IMR-90 (cell line): ENCODE data around the gene PPP1R14C. TPM values are rescaled to one million over a fixed set of nuclear protein-coding genes. Genes with fewer than 3 reads are reported as not detected.

Experiments
- ATAC-seq: fragments of 200-7000 bp; cut with Tn5 transposase; 2 replicates; pipeline ENCODE4 v1.9.1; 2020; ENCODE audit warnings: low read depth, mild to moderate bottlenecking, moderate library complexity
- BruUV-seq: library from RNA; stranded (reverse); fragments of 400-500 nt; replicated peaks from 2 replicates; lab custom pipeline; 2021; lab: Mats Ljungman, UMichigan
- CTCF ChIA-PET: fragments of 300-600 bp; formaldehyde crosslinking; extraction: SDS; loops from one replicate; lab custom pipeline; 2021; ENCODE audit warnings: antibody characterized with exemption; lab: Yijun Ruan, JAX
- POLR2A ChIA-PET: fragments of 300-600 bp; sonication (Branson Sonifier 250); formaldehyde crosslinking; loops from one replicate; lab custom pipeline; 2022; ENCODE audit warnings: antibody characterized with exemption; ENCODE audit not compliant: unreplicated experiment; lab: Charles Lee
- DNase-seq: peaks from one replicate; pipeline ENCODE4 v3.0.0; 2013
- H2AFZ ChIP-seq: replicated peaks from 2 replicates; pipeline ENCODE3; 2013; ENCODE audit warnings: low read length, mild to moderate bottlenecking; ENCODE audit not compliant: poor library complexity
- H2AK5ac ChIP-seq: 2 replicates; pipeline ENCODE4 v1.6.1; 2013; ENCODE audit warnings: low read depth, low read length, inconsistent platforms
- H2AK9ac ChIP-seq: replicated peaks from 2 replicates; pipeline ENCODE3; 2013; ENCODE audit warnings: mild to moderate bottlenecking, low read depth, low read length, moderate library complexity; ENCODE audit not compliant: poor library complexity
- H2BK120ac ChIP-seq: 2 replicates; pipeline ENCODE4 v1.6.1; 2013; ENCODE audit warnings: low read depth, low read length, inconsistent platforms
- H2BK15ac ChIP-seq: 3 replicates; pipeline ENCODE4 v1.6.1; 2013; ENCODE audit warnings: low read depth, low read length, inconsistent platforms
- H2BK20ac ChIP-seq: 2 replicates; pipeline ENCODE4 v1.6.1; 2013; ENCODE audit warnings: low read depth, mild to moderate bottlenecking, inconsistent platforms, low read length, moderate library complexity
- H2BK5ac ChIP-seq: 2 replicates; pipeline ENCODE4 v1.6.1; 2013; ENCODE audit warnings: mild to moderate bottlenecking, low read depth, low read length, inconsistent platforms; ENCODE audit not compliant: poor library complexity, severe bottlenecking
- H3K14ac ChIP-seq: replicated peaks from 2 replicates; pipeline ENCODE4 v1.6.1; 2013; ENCODE audit warnings: low read depth, low read length, inconsistent platforms
- H3K18ac ChIP-seq: 2 replicates; pipeline ENCODE4 v1.6.1; 2013; ENCODE audit warnings: low read depth, low read length, control low read depth
- H3K23ac ChIP-seq: 2 replicates; pipeline ENCODE4 v1.6.1; 2013; ENCODE audit warnings: low read depth, low read length, inconsistent platforms
- H3K27ac ChIP-seq: 2 replicates; pipeline ENCODE4 v1.5.1; 2013; ENCODE audit warnings: mild to moderate bottlenecking, control low read depth, low read length; ENCODE audit not compliant: insufficient read depth
- H3K27me3 ChIP-seq: 2 replicates; pipeline ENCODE4 v1.6.1; 2013; ENCODE audit warnings: low read length; ENCODE audit not compliant: control insufficient read depth, insufficient read depth
- H3K36me3 ChIP-seq: 2 replicates; pipeline ENCODE4 v1.6.1; 2013; ENCODE audit warnings: low read length, mixed read lengths; ENCODE audit not compliant: control insufficient read depth, insufficient read depth
- H3K4ac ChIP-seq: 2 replicates; pipeline ENCODE4 v1.6.1; 2013; ENCODE audit warnings: low read depth, low read length, inconsistent platforms
- H3K4me1 ChIP-seq: 2 replicates; pipeline ENCODE4 v1.6.1; 2013; ENCODE audit warnings: low read length, mixed read lengths; ENCODE audit not compliant: control insufficient read depth, insufficient read depth
- H3K4me2 ChIP-seq: 2 replicates; pipeline ENCODE4 v1.6.1; 2013; ENCODE audit warnings: low read depth, mild to moderate bottlenecking, control low read depth, low read length, moderate library complexity
- H3K4me3 ChIP-seq: 2 replicates; pipeline ENCODE4 v1.5.1; 2013; ENCODE audit warnings: low read depth, mild to moderate bottlenecking, control low read depth, low read length, moderate library complexity; ENCODE audit not compliant: insufficient read depth
- H3K56ac ChIP-seq: 2 replicates; pipeline ENCODE4 v1.6.1; 2013; ENCODE audit warnings: low read length, inconsistent platforms; ENCODE audit not compliant: insufficient read depth; ENCODE audit errors: extremely low read depth
- H3K79me1 ChIP-seq, 2 experiments: 2 replicates each; pipeline ENCODE4 v1.6.1; 2013; ENCODE audit warnings: low read length in 2 of 2, inconsistent platforms in 1 of 2, low read depth in 1 of 2
- H3K9ac ChIP-seq: 2 replicates; pipeline ENCODE4 v1.6.1; 2013; ENCODE audit warnings: low read depth, low read length, control low read depth
- H3K9me1 ChIP-seq: 2 replicates; pipeline ENCODE4 v1.6.1; 2013; ENCODE audit warnings: low read length, inconsistent platforms; ENCODE audit not compliant: insufficient read depth
- H3K9me3 ChIP-seq: 2 replicates; pipeline ENCODE4 v1.6.1; 2013; ENCODE audit warnings: low read length; ENCODE audit not compliant: control insufficient read depth, insufficient read depth
- H4K20me1 ChIP-seq: 2 replicates; pipeline ENCODE4 v1.6.1; 2013; ENCODE audit warnings: low read length, inconsistent platforms; ENCODE audit not compliant: insufficient read depth
- H4K5ac ChIP-seq: 2 replicates; pipeline ENCODE4 v1.6.1; 2013; ENCODE audit warnings: mild to moderate bottlenecking, low read depth, low read length, control low read depth
- H4K8ac ChIP-seq, 2 experiments: 2 replicates each; pipeline ENCODE4 v1.6.1; 2013; ENCODE audit warnings: low read depth in 2 of 2, low read length in 2 of 2, control low read depth in 1 of 2, inconsistent platforms in 1 of 2
- H4K91ac ChIP-seq: 2 replicates; pipeline ENCODE4 v1.6.1; 2013; ENCODE audit warnings: low read depth, low read length, inconsistent platforms; ENCODE audit not compliant: insufficient read depth
- BHLHE40 ChIP-seq: fragments of 150-350 bp; IDR thresholded peaks from 2 replicates; pipeline ENCODE4 v1.6.1; 2016; ENCODE audit warnings: mild to moderate bottlenecking, low read depth, low read length
- CEBPB ChIP-seq: IDR thresholded peaks from 2 replicates; pipeline ENCODE4 v1.6.1; 2012; ENCODE audit warnings: low read depth, low read length, improper control_type of control experiment
- CHD1 ChIP-seq: IDR thresholded peaks from 2 replicates; pipeline ENCODE4 v1.6.1; 2012; ENCODE audit warnings: low read depth, low read length, improper control_type of control experiment
- FOS ChIP-seq: fragments of 150-350 bp; IDR thresholded peaks from 2 replicates; pipeline ENCODE4 v1.6.1; 2016; ENCODE audit warnings: low read depth, low read length
- MXI1 ChIP-seq: IDR thresholded peaks from 2 replicates; pipeline ENCODE4 v1.6.1; 2012; ENCODE audit warnings: low read depth, mild to moderate bottlenecking, low read length, moderate library complexity, borderline replicate concordance
- NFE2L2 ChIP-seq: fragments of 150-350 bp; IDR thresholded peaks from 2 replicates; pipeline ENCODE4 v1.6.1; 2016; ENCODE audit warnings: low read depth, mild to moderate bottlenecking, low read length
- RCOR1 ChIP-seq: IDR thresholded peaks from 2 replicates; pipeline ENCODE4 v1.6.1; 2012; ENCODE audit warnings: mild to moderate bottlenecking, low read length, improper control_type of control experiment; ENCODE audit not compliant: insufficient replicate concordance
- RFX5 ChIP-seq: IDR thresholded peaks from 2 replicates; pipeline ENCODE4 v1.8.0; 2012; ENCODE audit warnings: low read depth, mild to moderate bottlenecking, low read length, moderate library complexity
- USF2 ChIP-seq: fragments of 150-350 bp; IDR thresholded peaks from 2 replicates; pipeline ENCODE4 v1.6.1; 2017; ENCODE audit warnings: mild to moderate bottlenecking, antibody characterized with exemption, low read length, low read depth
- WGBS, 2 experiments: methylation state at CpG; one replicate each; pipeline versions ENCODE4 v1.1.5 to v1.1.7; 2013; ENCODE audit warnings: missing lambda C conversion rate in 2 of 2; ENCODE audit not compliant: insufficient read length in 1 of 2; ENCODE audit errors: extremely low coverage in 2 of 2; 5-methylcytosine and 5-hydroxymethylcytosine counted together
- dilution Hi-C: fragments of 300-500 bp; cut with HindIII; formaldehyde crosslinking; loops from one replicate; pipeline ENCODE4 v1.14.3; 2018; ENCODE audit warnings: low sequenced_read_pairs; ENCODE audit not compliant: unreplicated experiment
- in situ Hi-C: fragments of 300-500 bp; cut with MboI; formaldehyde crosslinking; loops from 3 replicates; pipeline ENCODE4 v1.14.3; 2019; ENCODE audit warnings: low sequenced_read_pairs, inconsistent platforms, mixed read lengths
- intact Hi-C: fragments of 100-400 bp; cut with micrococcal nuclease; formaldehyde crosslinking; loops from 2 replicates; pipeline ENCODE4 v1.10.0; 2022
- polyA plus RNA-seq, 3 experiments: library from polyadenylated mRNA; depleted of rRNA; stranded (reverse); fragments of >200 nt; gene quantifications; 2 replicates each; pipeline ENCODE4 v1.2.3, GENCODE V29; 2012; ENCODE audit warnings: low replicate concordance in 1 of 3
- total RNA-seq: library from RNA; depleted of rRNA; stranded (reverse); fragments of >200 nt; gene quantifications from 2 replicates; pipeline ENCODE4 v1.2.3, GENCODE V29; 2012
- TF ChIP-seq, protein P1 (sequence below): fragments of 150-350 bp; IDR thresholded peaks from 2 replicates; pipeline ENCODE4 v1.6.1; 2016; ENCODE audit warnings: low read depth, mild to moderate bottlenecking, low read length, moderate library complexity, borderline replicate concordance

The PPP1R14C gene
- total and polyA plus RNA-seq, 2 of the 4 experiments (the other 2 are of a cell fraction): not detected

DNA sequence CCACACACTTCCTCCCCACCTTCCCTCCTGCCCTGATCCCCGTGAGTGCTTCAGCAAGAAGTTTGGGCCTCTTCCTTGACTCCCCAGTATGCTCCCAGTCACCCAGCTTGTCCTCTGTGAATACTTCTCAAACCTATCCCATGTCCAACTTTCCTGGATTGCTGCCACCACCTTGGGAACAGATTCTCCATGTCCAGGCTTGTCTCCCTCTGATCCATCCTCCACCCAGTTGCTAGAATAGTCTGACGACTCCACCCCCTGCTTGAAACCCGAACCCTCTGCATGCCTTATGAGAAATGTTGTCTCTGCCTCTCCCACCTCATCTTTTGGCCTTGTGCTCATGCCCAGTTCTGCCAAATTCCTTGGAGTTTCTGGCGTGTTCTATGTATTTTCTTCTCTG lies 108.0 kb downstream of the PPP1R14C start:
- no TSS peak for BruUV-seq

More for the DNA sequence above, 108.0 kb downstream of the PPP1R14C start:
- no CpG with 5 or more reads among the region's 4 CpGs for WGBS, 2 experiments
- TF ChIP-seq RCOR1: no peak
- TF ChIP-seq, protein P1, sequence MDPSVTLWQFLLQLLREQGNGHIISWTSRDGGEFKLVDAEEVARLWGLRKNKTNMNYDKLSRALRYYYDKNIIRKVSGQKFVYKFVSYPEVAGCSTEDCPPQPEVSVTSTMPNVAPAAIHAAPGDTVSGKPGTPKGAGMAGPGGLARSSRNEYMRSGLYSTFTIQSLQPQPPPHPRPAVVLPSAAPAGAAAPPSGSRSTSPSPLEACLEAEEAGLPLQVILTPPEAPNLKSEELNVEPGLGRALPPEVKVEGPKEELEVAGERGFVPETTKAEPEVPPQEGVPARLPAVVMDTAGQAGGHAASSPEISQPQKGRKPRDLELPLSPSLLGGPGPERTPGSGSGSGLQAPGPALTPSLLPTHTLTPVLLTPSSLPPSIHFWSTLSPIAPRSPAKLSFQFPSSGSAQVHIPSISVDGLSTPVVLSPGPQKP: no peak
- no peak for TF ChIP-seq NFE2L2
- TF ChIP-seq USF2: no peak
- TF ChIP-seq CHD1: no peak
- no peak for TF ChIP-seq MXI1
- TF ChIP-seq FOS: no peak
- TF ChIP-seq BHLHE40: no peak
- no peak for TF ChIP-seq CEBPB
- TF ChIP-seq RFX5: no peak
- peak overlapping the region; percentile 3 for H2AK9ac ChIP-seq
- intact Hi-C loops: no loop called here
- no peak overlapping the region; a peak in 1 of 4 replicates for H4K8ac ChIP-seq
- H2BK20ac ChIP-seq: no peak overlapping the region
- no peak overlapping the region for H3K4me3 ChIP-seq
- no peak overlapping the region for H3K27ac ChIP-seq
- H3K4ac ChIP-seq: peak overlapping the region; percentile 11; the same call in 1 of the 2 replicates
- H2BK5ac ChIP-seq: no peak overlapping the region
- POLR2A ChIA-PET: no interaction called here
- in situ Hi-C loops: no loop called here
- no peaks in the 10 kb centered on the region; the same call in 1 of the 2 replicates for H3K27me3 ChIP-seq
- CTCF ChIA-PET: no interaction called here
- no peaks in the 10 kb centered on the region for H3K79me1 ChIP-seq
- H2BK15ac ChIP-seq: no peak overlapping the region
- H4K91ac ChIP-seq: no peak overlapping the region; the same call in 1 of the 2 replicates
- no peak overlapping the region for H2AK5ac ChIP-seq
- DNase-seq: peak; percentile 72
- peak; percentile 95 for ATAC-seq
- H3K9me3 ChIP-seq: no peaks in the 10 kb centered on the region; the same call in 1 of the 2 replicates
- H3K14ac ChIP-seq: no peak overlapping the region
- H2BK120ac ChIP-seq: no peak overlapping the region
- dilution Hi-C loops: no loop called here
- H3K18ac ChIP-seq: peak overlapping the region; percentile 63
- no peaks in the 10 kb centered on the region for H3K36me3 ChIP-seq
- no peaks in the 10 kb centered on the region for H3K9me1 ChIP-seq
- H2AFZ ChIP-seq: peak overlapping the region; percentile 50
- no peak overlapping the region for H3K9ac ChIP-seq
- H3K23ac ChIP-seq: no peak overlapping the region
- peak overlapping the region; percentile 39; the same call in 1 of the 2 replicates for H4K5ac ChIP-seq
- peaks cover 9% of the 10 kb centered on the region for H3K4me1 ChIP-seq
- H3K4me2 ChIP-seq: no peak overlapping the region
- H4K20me1 ChIP-seq: no peaks in the 10 kb centered on the region
- H3K56ac ChIP-seq: no peak overlapping the region
